AG04450 (cell line): ENCODE measurements around the gene NDFIP2. TPM values are rescaled to one million over a fixed set of nuclear protein-coding genes. Genes with fewer than 3 reads are reported as not detected.

ENCODE experiments used
- CTCF ChIA-PET: fragments of 300-600, 350-600 bp; formaldehyde crosslinking; extraction: SDS; loops from one replicate; lab custom pipeline; 2022; ENCODE audit warnings: antibody characterized with exemption, inconsistent platforms; lab: Charles Lee
- POLR2A ChIA-PET: fragments of 350-600 bp; formaldehyde crosslinking; extraction: SDS; loops from one replicate; lab custom pipeline; 2021; ENCODE audit warnings: antibody characterized with exemption, inconsistent platforms; lab: Yijun Ruan, JAX
- DNase-seq: peaks from one replicate; pipeline ENCODE4 v3.0.0-alpha.2; 2011; ENCODE audit warnings: low read depth, low spot score
- H3K27ac ChIP-seq: one replicate; pipeline ENCODE4 v1.5.1; 2012; ENCODE audit warnings: low read depth, low read length, control low read depth
- H3K27me3 ChIP-seq: one replicate; pipeline ENCODE4 v1.6.0; 2012; ENCODE audit warnings: low read length; ENCODE audit not compliant: control insufficient read depth, insufficient read depth
- H3K4me3 ChIP-seq: 2 replicates; pipeline ENCODE4 v1.5.1; 2011; ENCODE audit warnings: mild to moderate bottlenecking, low read depth, low read length, control low read depth
- H3K9me3 ChIP-seq: 2 replicates; pipeline ENCODE4 v1.5.1; 2012; ENCODE audit warnings: low read length; ENCODE audit not compliant: control insufficient read depth, insufficient read depth
- CTCF ChIP-seq: IDR thresholded peaks from 2 replicates; pipeline ENCODE4 v1.5.1; 2011; ENCODE audit warnings: low read depth, low read length, control low read depth, inconsistent platforms
- polyA plus RNA-seq: library from polyadenylated mRNA; depleted of rRNA; stranded (reverse); fragments of >200 nt; gene quantifications from 2 replicates; pipeline ENCODE4 v1.2.3, GENCODE V29; 2011

NDFIP2 gene
- polyA plus RNA-seq, 1 experiment = 33.0 TPM

DNA sequence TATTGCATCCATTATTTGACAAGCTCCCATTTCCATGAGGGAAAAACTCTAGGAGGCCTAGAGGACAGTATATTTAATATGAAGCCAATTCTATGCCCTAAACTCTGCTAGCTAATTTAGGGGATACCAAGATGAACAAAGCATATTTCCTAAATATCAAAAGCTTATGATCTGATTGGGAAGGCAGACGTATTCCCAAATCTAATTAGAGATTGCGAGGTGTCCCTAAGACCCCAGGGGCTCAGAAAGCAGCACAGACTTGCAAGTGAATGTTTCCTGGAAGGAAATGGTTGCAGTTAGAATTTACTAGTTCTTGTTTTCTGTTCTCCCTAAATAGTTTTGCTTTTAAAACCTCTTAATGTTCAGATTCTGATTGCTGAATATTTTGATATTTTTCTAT lies 30.7 kb downstream of the NDFIP2 start:
- ChIA-PET POLR2A (no interaction called here), CTCF (interaction anchor here (2.0 kb wide), 1 partner anchor 88 kb away, joined by 10 read pairs; no protein-coding TSS in a partner anchor)
- no peak overlapping the region for H3K27ac ChIP-seq
- no peaks in the 10 kb centered on the region for H3K27me3 ChIP-seq
- TF ChIP-seq CTCF = no peak
- no peak overlapping the region for H3K4me3 ChIP-seq
- no peaks in the 10 kb centered on the region for H3K9me3 ChIP-seq
- no peak for DNase-seq

DNA sequence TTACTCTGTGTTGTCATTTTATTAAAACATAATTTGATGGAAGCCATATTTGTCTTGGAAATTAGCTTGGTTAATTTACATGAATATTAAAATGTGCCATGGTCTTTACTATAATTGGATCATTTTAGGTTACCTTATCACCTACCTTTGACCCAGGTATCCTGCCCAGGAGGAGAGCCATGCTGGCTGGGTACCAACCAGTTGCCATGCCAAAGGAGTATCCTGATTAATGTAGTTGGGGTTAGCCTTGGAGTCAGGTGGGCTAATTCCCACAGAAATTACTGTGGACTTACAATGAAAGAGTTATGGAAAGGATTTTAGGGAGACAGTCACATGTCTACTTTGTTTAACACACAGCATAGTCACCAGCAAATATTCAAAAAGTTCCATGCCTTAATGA lies 32.0 kb downstream of the NDFIP2 start:
- ChIA-PET CTCF (interaction anchor here (0.6 to 1.3 kb wide), 2 partner anchors 89 to 358 kb away, joined by 4 to 5 read pairs; no protein-coding TSS in a partner anchor), POLR2A (no interaction called here)
- Histone ChIP-seq H3K27me3 (no peaks in the 10 kb centered on the region), H3K4me3 (no peak overlapping the region), H3K9me3 (no peaks in the 10 kb centered on the region), H3K27ac (no peak overlapping the region)
- no peak for TF ChIP-seq CTCF
- no peak for DNase-seq

GRCh38 chr13:79516595-79516994 lies 35.6 kb downstream of the NDFIP2 start:
- POLR2A ChIA-PET = no interaction called here
- DNase-seq = no peak
- Histone ChIP-seq H3K27ac (no peak overlapping the region), H3K4me3 (no peak overlapping the region), H3K27me3 (no peaks in the 10 kb centered on the region), H3K9me3 (no peaks in the 10 kb centered on the region)
- TF ChIP-seq CTCF = no peak
- CTCF ChIA-PET = interaction anchor here (3.5 kb wide), 1 partner anchor 24 kb away, joined by 14 read pairs; no protein-coding TSS in a partner anchor

- ChIA-PET POLR2A (no interaction called here), CTCF (no interaction called here)
- no peak for TF ChIP-seq CTCF
- no peaks in the 10 kb centered on the region for H3K9me3 ChIP-seq
- no peak overlapping the region for H3K4me3 ChIP-seq
- no peak overlapping the region for H3K27ac ChIP-seq
- no peaks in the 10 kb centered on the region for H3K27me3 ChIP-seq
- no peak for DNase-seq
Observed at GRCh38 chr13:79519255-79519654, 38.3 kb downstream of the NDFIP2 start.

- Histone ChIP-seq H3K4me3 (no peak overlapping the region), H3K27ac (no peak overlapping the region), H3K27me3 (no peaks in the 10 kb centered on the region), H3K9me3 (no peaks in the 10 kb centered on the region)
- no peak for DNase-seq
- ChIA-PET POLR2A (no interaction called here), CTCF (no interaction called here)
- no peak for TF ChIP-seq CTCF
Observed at GRCh38 chr13:79522583-79522982, 41.6 kb downstream of the NDFIP2 start.
